Keratinocyte (primary cell): Measurements from ENCODE around the gene THBS1. TPM values are rescaled to one million over a fixed set of nuclear protein-coding genes. Genes with fewer than 3 reads are reported as not detected.

ENCODE experiments used
- DNase-seq: peaks from one replicate; pipeline ENCODE4 v3.0.0-alpha.2; 2011; ENCODE audit warnings: low read depth, missing footprints, low spot score
- FAIRE-seq: peaks from 2 replicates; lab custom pipeline; 2011; peaks lifted over from hg19 to GRCh38; lab: Jason Lieb, UNC
- H2AFZ ChIP-seq: 2 replicates; pipeline ENCODE4 v1.6.0; 2012; ENCODE audit warnings: low read length, control low read depth, inconsistent platforms; ENCODE audit not compliant: control insufficient read depth
- H3K27ac ChIP-seq: 2 replicates; pipeline ENCODE4 v1.5.1; 2011; ENCODE audit warnings: low read length; ENCODE audit not compliant: control insufficient read depth, insufficient read depth
- H3K27me3 ChIP-seq: 3 replicates; pipeline ENCODE4 v1.6.0; 2011; ENCODE audit warnings: low read length; ENCODE audit not compliant: control insufficient read depth, insufficient read depth; ENCODE audit errors: extremely low read depth
- H3K36me3 ChIP-seq, 2 experiments: 2 replicates in 1 of 2; 3 replicates in 1 of 2; pipeline ENCODE4 v1.5.1; 2011; ENCODE audit warnings: low read length in 2 of 2, mild to moderate bottlenecking in 1 of 2; ENCODE audit not compliant: control insufficient read depth in 2 of 2, insufficient read depth in 2 of 2; ENCODE audit errors: extremely low read depth in 1 of 2
- H3K4me1 ChIP-seq: 3 replicates; pipeline ENCODE4 v1.5.1; 2011; ENCODE audit warnings: low read length; ENCODE audit not compliant: control insufficient read depth, insufficient read depth; ENCODE audit errors: extremely low read depth
- H3K4me2 ChIP-seq: 3 replicates; pipeline ENCODE4 v1.6.0; 2011; ENCODE audit warnings: low read depth, low read length; ENCODE audit not compliant: control insufficient read depth, insufficient read depth; ENCODE audit errors: extremely low read depth
- H3K4me3 ChIP-seq, 3 experiments: fragments of 200-600 bp in 1 of 3; sonication (generic) in 1 of 3; 2 replicates in 2 of 3; 3 replicates in 1 of 3; pipeline ENCODE4 v1.5.1; 2011 to 2016; ENCODE audit warnings: low read length in 3 of 3, mild to moderate bottlenecking in 3 of 3, control low read depth in 2 of 3, inconsistent platforms in 1 of 3, low read depth in 1 of 3, mixed read lengths in 1 of 3, mixed run types in 1 of 3, moderate library complexity in 1 of 3; ENCODE audit not compliant: control insufficient read depth in 2 of 3, insufficient read depth in 2 of 3; ENCODE audit errors: extremely low read depth in 1 of 3
- H3K79me2 ChIP-seq: 2 replicates; pipeline ENCODE4 v1.6.0; 2012; ENCODE audit warnings: low read length; ENCODE audit not compliant: control insufficient read depth, insufficient read depth
- H3K9ac ChIP-seq: 3 replicates; pipeline ENCODE4 v1.6.0; 2011; ENCODE audit warnings: low read length; ENCODE audit not compliant: control insufficient read depth, insufficient read depth; ENCODE audit errors: extremely low read depth
- H3K9me1 ChIP-seq: 3 replicates; pipeline ENCODE4 v1.6.0; 2011; ENCODE audit warnings: low read length; ENCODE audit not compliant: control insufficient read depth, insufficient read depth; ENCODE audit errors: extremely low read depth
- H3K9me3 ChIP-seq: 2 replicates; pipeline ENCODE4 v1.5.1; 2012; ENCODE audit warnings: low read depth, low read length; ENCODE audit not compliant: control insufficient read depth
- H4K20me1 ChIP-seq: 3 replicates; pipeline ENCODE4 v1.6.0; 2011; ENCODE audit warnings: low read length; ENCODE audit not compliant: control insufficient read depth, insufficient read depth; ENCODE audit errors: extremely low read depth
- EZH2 ChIP-seq: IDR thresholded peaks from one replicate; pipeline ENCODE4 v1.6.1; 2012; ENCODE audit warnings: inconsistent platforms, mild to moderate bottlenecking, low read length, moderate library complexity
- dilution Hi-C: fragments of 300-500 bp; cut with MboI; formaldehyde crosslinking; loops from one replicate; pipeline ENCODE4 v1.7.0; 2020; ENCODE audit warnings: low sequenced_read_pairs; ENCODE audit not compliant: extremely low pct_ligation_motif_present
- polyA plus RNA-seq, 5 experiments: library from polyadenylated mRNA; depleted of rRNA in 3 of 5; stranded (reverse) in 3 of 5; stranded (forward) in 1 of 5; unstranded in 1 of 5; fragments of >200 nt; gene quantifications; 1 replicate in 1 of 5; 2 replicates in 3 of 5; 3 replicates in 1 of 5; pipeline versions ENCODE4 v1.2.1 to v1.2.3, GENCODE V29; 2011 to 2012; ENCODE audit warnings: missing spikeins in 2 of 5, low read depth in 1 of 5, low replicate concordance in 1 of 5
- TF ChIP-seq, protein P1 (sequence below), 3 experiments: IDR thresholded peaks in 1 of 3; conservative IDR thresholded peaks in 1 of 3; optimal IDR thresholded peaks in 1 of 3; 2 replicates in 2 of 3; 3 replicates in 1 of 3; pipeline versions ENCODE3 to v1.5.1; 2011; ENCODE audit warnings: low read length in 3 of 3, mild to moderate bottlenecking in 3 of 3, moderate library complexity in 2 of 3, control low read depth in 1 of 3, inconsistent platforms in 1 of 3; ENCODE audit not compliant: insufficient read depth in 2 of 3; ENCODE audit errors: extremely low read depth in 1 of 3

THBS1 gene
- polyA plus RNA-seq, 1 donor (not counting 4 experiments of a cell fraction or from before 2014, with no cell fraction given): 789 TPM

- DNase-seq: no peak
- dilution Hi-C loops: no loop called here
- H3K4me1 ChIP-seq: peaks cover 45% of the 10 kb centered on the region
- no peak overlapping the region for H3K9ac ChIP-seq
- H3K4me3 ChIP-seq: no peak overlapping the region
- TF ChIP-seq, protein P1, sequence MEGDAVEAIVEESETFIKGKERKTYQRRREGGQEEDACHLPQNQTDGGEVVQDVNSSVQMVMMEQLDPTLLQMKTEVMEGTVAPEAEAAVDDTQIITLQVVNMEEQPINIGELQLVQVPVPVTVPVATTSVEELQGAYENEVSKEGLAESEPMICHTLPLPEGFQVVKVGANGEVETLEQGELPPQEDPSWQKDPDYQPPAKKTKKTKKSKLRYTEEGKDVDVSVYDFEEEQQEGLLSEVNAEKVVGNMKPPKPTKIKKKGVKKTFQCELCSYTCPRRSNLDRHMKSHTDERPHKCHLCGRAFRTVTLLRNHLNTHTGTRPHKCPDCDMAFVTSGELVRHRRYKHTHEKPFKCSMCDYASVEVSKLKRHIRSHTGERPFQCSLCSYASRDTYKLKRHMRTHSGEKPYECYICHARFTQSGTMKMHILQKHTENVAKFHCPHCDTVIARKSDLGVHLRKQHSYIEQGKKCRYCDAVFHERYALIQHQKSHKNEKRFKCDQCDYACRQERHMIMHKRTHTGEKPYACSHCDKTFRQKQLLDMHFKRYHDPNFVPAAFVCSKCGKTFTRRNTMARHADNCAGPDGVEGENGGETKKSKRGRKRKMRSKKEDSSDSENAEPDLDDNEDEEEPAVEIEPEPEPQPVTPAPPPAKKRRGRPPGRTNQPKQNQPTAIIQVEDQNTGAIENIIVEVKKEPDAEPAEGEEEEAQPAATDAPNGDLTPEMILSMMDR (optimal IDR thresholded peaks at IDR 0.05 in 1 of 3, IDR thresholded peaks at IDR 0.05 in 1 of 3, conservative IDR thresholded peaks at IDR 0.05 in 1 of 3; ENCODE audit: extremely low read depth in 1 of 3, insufficient read depth in 2 of 3, low read length in 3 of 3): no peak
- no peak for TF ChIP-seq EZH2
- H3K36me3 ChIP-seq: no peaks in the 10 kb centered on the region
- no peaks in the 10 kb centered on the region for H3K9me1 ChIP-seq
- peaks cover under 1% of the 10 kb centered on the region for H3K9me3 ChIP-seq
- no peak for FAIRE-seq
- no peak overlapping the region for H3K27ac ChIP-seq
- no peaks in the 10 kb centered on the region for H4K20me1 ChIP-seq
- no peak overlapping the region for H3K4me2 ChIP-seq
- peak overlapping the region; percentile 7 for H2AFZ ChIP-seq
- no peaks in the 10 kb centered on the region for H3K27me3 ChIP-seq
- no peaks in the 10 kb centered on the region for H3K79me2 ChIP-seq
Observed at GRCh38 chr15:39621210-39621609, 40.3 kb downstream of the THBS1 start.

DNA sequence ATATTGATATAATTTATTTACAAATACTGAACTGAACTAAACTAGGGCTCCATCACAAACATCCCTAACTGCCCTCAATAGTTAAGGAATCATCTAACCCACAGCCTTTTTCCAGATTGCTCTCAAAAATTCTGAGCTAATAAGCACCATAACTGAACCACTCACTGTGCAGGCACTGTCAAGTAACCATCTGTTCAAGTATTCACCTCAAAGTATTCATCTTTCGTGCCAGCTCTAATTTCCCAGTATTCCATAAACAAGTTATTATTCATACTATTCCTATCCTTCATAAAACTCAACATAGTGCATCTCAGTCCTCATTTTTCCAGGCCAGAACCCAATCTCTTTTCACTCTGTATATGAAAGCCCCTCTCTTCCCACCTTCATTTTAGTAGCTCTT lies 41.1 kb downstream of the THBS1 start:
- no peaks in the 10 kb centered on the region for H4K20me1 ChIP-seq
- H3K4me3 ChIP-seq: no peak overlapping the region
- FAIRE-seq (no peak), DNase-seq (no peak)
- peaks cover 40% of the 10 kb centered on the region for H3K4me1 ChIP-seq
- TF ChIP-seq, protein P1 (optimal IDR thresholded peaks at IDR 0.05 in 1 of 3, IDR thresholded peaks at IDR 0.05 in 1 of 3, conservative IDR thresholded peaks at IDR 0.05 in 1 of 3; ENCODE audit: extremely low read depth in 1 of 3, insufficient read depth in 2 of 3, low read length in 3 of 3): no peak
- no peak for TF ChIP-seq EZH2
- dilution Hi-C loops: no loop called here
- no peaks in the 10 kb centered on the region for H3K36me3 ChIP-seq
- no peaks in the 10 kb centered on the region for H3K9me1 ChIP-seq
- peaks cover 2% of the 10 kb centered on the region for H3K9me3 ChIP-seq
- no peak overlapping the region for H3K4me2 ChIP-seq
- no peak overlapping the region for H3K27ac ChIP-seq
- H3K79me2 ChIP-seq: no peaks in the 10 kb centered on the region
- no peak overlapping the region for H2AFZ ChIP-seq
- H3K9ac ChIP-seq: no peak overlapping the region
- H3K27me3 ChIP-seq: no peaks in the 10 kb centered on the region
